Measurements from ENCODE around the gene HYAL2. TPM values are rescaled to one million over a fixed set of nuclear protein-coding genes. Genes with fewer than 3 reads are reported as not detected.

HYAL2 gene
- total and polyA plus RNA-seq, 7 donors: 20.6 to 61.7 (median 27.2) TPM

GRCh38 chr3:50358911-50359759 is 36.6 kb upstream of the HYAL2 start, which contains the start of gene TMEM115:
TSS of gene TMEM115 (minus strand) at chr3:50359521. CDS start at chr3:50359063, 458 bp downstream.
- DNase-seq: peak; percentile 96 to 98
- WGBS, 3 donors: 0 to 1% (median 1%) methylated on average over 53 to 64 of the region's 64 CpGs
- no peak for TF ChIP-seq CTCF (IDR thresholded peaks at IDR 0.05)
- peaks cover 37% of the 10 kb centered on the region for H3K4me1 ChIP-seq
- intact Hi-C loops (cut with DNase I): no loop called here
- peaks cover 0 to 31% of the 10 kb centered on the region in 2 donors for H3K36me3 ChIP-seq (ENCODE audit: insufficient read depth in 1 of 2, low read depth in 1 of 2)
- peak; percentile 96 to 98 (median 96) for ATAC-seq
- H3K27ac ChIP-seq: peak within 1 kb of the TSS; percentile 95
- peak within 1 kb of the TSS; percentile 82 for H3K4me3 ChIP-seq
- H3K27me3 ChIP-seq (ENCODE audit: insufficient read depth in 3 of 3, low read length in 2 of 3): no peaks in the 10 kb centered on the region
- H3K9me3 ChIP-seq: no peaks in the 10 kb centered on the region

- WGBS, 3 donors: 39 to 45% (median 41%) methylated on average over 23 to 24 of the region's 24 CpGs
- Histone ChIP-seq H3K36me3 (ENCODE audit: insufficient read depth in 1 of 2, low read depth in 1 of 2) (peaks cover 4 to 38% of the 10 kb centered on the region in 2 donors), H3K9me3 (no peaks in the 10 kb centered on the region), H3K27me3 (ENCODE audit: insufficient read depth in 3 of 3, low read length in 2 of 3) (no peaks in the 10 kb centered on the region), H3K4me3 (peak overlapping the region; percentile 82), H3K4me1 (peaks cover 44% of the 10 kb centered on the region), H3K27ac (peak overlapping the region; percentile 95)
- no peak for TF ChIP-seq CTCF (IDR thresholded peaks at IDR 0.05)
- intact Hi-C loops (cut with DNase I): no loop called here
- ATAC-seq: no peak
- no peak for DNase-seq
Measured at GRCh38 chr3:50358355-50358910, 35.9 kb upstream of the HYAL2 start.

- H3K36me3 ChIP-seq (ENCODE audit: insufficient read depth in 1 of 2, low read depth in 1 of 2): peaks cover 5 to 47% of the 10 kb centered on the region in 2 donors
- WGBS, 3 donors: 41 to 90% (median 53%) methylated on average over 1 of the region's 1 CpG
- H3K4me3 ChIP-seq: peak overlapping the region; percentile 82
- TF ChIP-seq CTCF (IDR thresholded peaks at IDR 0.05): no peak
- intact Hi-C loops (cut with DNase I): no loop called here
- no peaks in the 10 kb centered on the region for H3K9me3 ChIP-seq
- no peak for ATAC-seq
- peaks cover 46% of the 10 kb centered on the region for H3K4me1 ChIP-seq
- peak overlapping the region; percentile 95 for H3K27ac ChIP-seq
- DNase-seq: no peak
- no peaks in the 10 kb centered on the region for H3K27me3 ChIP-seq (ENCODE audit: insufficient read depth in 3 of 3, low read length in 2 of 3)
Measured at GRCh38 chr3:50357481-50357880, 34.9 kb upstream of the HYAL2 start.

- ATAC-seq (peak in 3 of 4 donors; percentile 21 to 44 (median 39)), DNase-seq (peak in 1 of 2 donors; percentile 67)
- no peak for TF ChIP-seq CTCF (IDR thresholded peaks at IDR 0.05)
- 13 to 31% (median 18%) methylated on average over 5 of the region's 5 CpGs for whole genome bisulfite sequencing, 3 donors
- Histone ChIP-seq H3K27me3 (ENCODE audit: insufficient read depth in 3 of 3, low read length in 2 of 3) (no peaks in the 10 kb centered on the region), H3K4me3 (peak overlapping the region; percentile 82), H3K36me3 (ENCODE audit: insufficient read depth in 1 of 2, low read depth in 1 of 2) (peaks cover 5 to 47% of the 10 kb centered on the region in 2 donors), H3K27ac (peak overlapping the region; percentile 95), H3K9me3 (no peaks in the 10 kb centered on the region), H3K4me1 (peaks cover 50% of the 10 kb centered on the region)
- intact Hi-C loops (cut with DNase I): no loop called here
Measured at GRCh38 chr3:50356553-50356952, 34.0 kb upstream of the HYAL2 start.

Data from psoas muscle (tissue), 8 donors.